GM19043 (cell line): ENCODE measurements around the gene ARHGAP31.
A peak's percentile ranks its signal among the peaks of the same experiment; 100 is the strongest.

Experiments
- ATAC-seq: cut with Tn5 transposase; IDR thresholded peaks from one replicate; pipeline ENCODE4 v1.9.1; 2021; ENCODE audit warnings: low read depth; ENCODE audit not compliant: unreplicated experiment

Gene ARHGAP31

GRCh38 chr3:119375510-119375909 lies 81.3 kb downstream of the ARHGAP31 start:
- no peak for ATAC-seq

- no peak for ATAC-seq
These were observed 82.6 kb downstream of the ARHGAP31 start for GRCh38 chr3:119376758-119377157.

- no peak for ATAC-seq
These were observed 84.1 kb downstream of the ARHGAP31 start for GRCh38 chr3:119378259-119378803.

- ATAC-seq: no peak
These were observed 86.5 kb downstream of the ARHGAP31 start for GRCh38 chr3:119380697-119381096.

GRCh38 chr3:119382134-119382533 lies 88.0 kb downstream of the ARHGAP31 start:
- no peak for ATAC-seq

- ATAC-seq: no peak
These were observed 94.4 kb downstream of the ARHGAP31 start for GRCh38 chr3:119388577-119388976.

GRCh38 chr3:119395923-119396358 lies 101.8 kb downstream of the ARHGAP31 start:
- peak; percentile 61 for ATAC-seq

GRCh38 chr3:119396870-119397269 lies 102.7 kb downstream of the ARHGAP31 start:
- no peak for ATAC-seq

- ATAC-seq: no peak
These were observed 106.3 kb downstream of the ARHGAP31 start for GRCh38 chr3:119400466-119400865.

GRCh38 chr3:119401069-119401468 lies 106.9 kb downstream of the ARHGAP31 start:
- ATAC-seq: peak; percentile 57

GRCh38 chr3:119401503-119402440 lies 107.6 kb downstream of the ARHGAP31 start:
- ATAC-seq: peak; percentile 55

GRCh38 chr3:119402791-119403190 lies 108.6 kb downstream of the ARHGAP31 start:
- ATAC-seq: no peak

- no peak for ATAC-seq
These were observed 109.0 kb downstream of the ARHGAP31 start for GRCh38 chr3:119403201-119403600.

- ATAC-seq: no peak
These were observed 111.1 kb downstream of the ARHGAP31 start for GRCh38 chr3:119405315-119405714.

- ATAC-seq: no peak
These were observed 114.2 kb downstream of the ARHGAP31 start for GRCh38 chr3:119408243-119408950.

- ATAC-seq: no peak
These were observed 115.7 kb downstream of the ARHGAP31 start for GRCh38 chr3:119409844-119410243.

- ATAC-seq: no peak
These were observed 119.6 kb downstream of the ARHGAP31 start for GRCh38 chr3:119413603-119414280.

- ATAC-seq: no peak
These were observed 122.7 kb downstream of the ARHGAP31 start for GRCh38 chr3:119416873-119417272.

- ATAC-seq: no peak
These were observed 123.8 kb downstream of the ARHGAP31 start for GRCh38 chr3:119417771-119418512.

- ATAC-seq: no peak
These were observed 124.5 kb downstream of the ARHGAP31 start for GRCh38 chr3:119418641-119419040.
